HepG2 (cell line): ENCODE measurements around the gene CCDC183. TPM values are rescaled to one million over a fixed set of nuclear protein-coding genes. Genes with fewer than 3 reads are reported as not detected.

ENCODE experiments used
- AKNA ChIP-seq: sonication (generic); formaldehyde crosslinking; IDR thresholded peaks from 2 replicates; pipeline ENCODE4 v1.4.0; 2020; ENCODE audit warnings: missing genetic modification reagents, borderline replicate concordance
- BCLAF1 ChIP-seq: fragments of 450-650 bp; IDR thresholded peaks from 2 replicates; pipeline ENCODE4 v1.6.1; 2017; ENCODE audit warnings: mild to moderate bottlenecking
- CTCF ChIP-seq: sonication (generic); formaldehyde crosslinking; IDR thresholded peaks from 2 replicates; pipeline ENCODE4 v1.5.0; 2020; ENCODE audit warnings: mild to moderate bottlenecking, missing genetic modification reagents, moderate library complexity
- ZNF205 ChIP-seq: IDR thresholded peaks from 2 replicates; pipeline ENCODE4 v1.6.1; 2018; ENCODE audit warnings: missing biosample characterization, missing genetic modification reagents
- ZNF503 ChIP-seq: sonication (generic); formaldehyde crosslinking; IDR thresholded peaks from 2 replicates; pipeline ENCODE4 v1.4.0; 2020; ENCODE audit warnings: missing genetic modification reagents
- ZNF569 ChIP-seq: sonication (generic); formaldehyde crosslinking; IDR thresholded peaks from 2 replicates; pipeline ENCODE4 v1.5.0; 2020; ENCODE audit warnings: mild to moderate bottlenecking, missing genetic modification reagents, moderate library complexity, borderline replicate concordance
- ZNF615 ChIP-seq: sonication (generic); formaldehyde crosslinking; IDR thresholded peaks from 2 replicates; pipeline ENCODE4 v1.5.0; 2020; ENCODE audit warnings: mild to moderate bottlenecking, missing genetic modification reagents, borderline replicate concordance
- ZNF670 ChIP-seq: sonication (generic); formaldehyde crosslinking; IDR thresholded peaks from 2 replicates; pipeline ENCODE4 v1.8.0; 2022; ENCODE audit warnings: mild to moderate bottlenecking, missing genetic modification reagents, borderline replicate concordance
- ZNF687 ChIP-seq: sonication (generic); formaldehyde crosslinking; IDR thresholded peaks from 2 replicates; pipeline ENCODE4 v1.5.1; 2020; ENCODE audit warnings: mild to moderate bottlenecking, missing genetic modification reagents, moderate library complexity
- polyA plus RNA-seq, 8 experiments: library from polyadenylated mRNA; depleted of rRNA in 3 of 8; stranded (reverse) in 7 of 8; unstranded in 1 of 8; fragments of >200 nt; fragmentation: Illumina TruSeq in 4 of 8; extraction: Trizol in 4 of 8; gene quantifications; 2 replicates each; pipeline versions ENCODE4 v1.2.1 to v1.2.3, GENCODE V29; 2011 to 2016; ENCODE audit warnings: low read depth in 4 of 8, missing spikeins in 1 of 8, mixed read lengths in 1 of 8; ENCODE audit not compliant: insufficient read depth in 1 of 8
- total RNA-seq, 5 experiments: library from RNA; depleted of rRNA; stranded (reverse); fragments of >200 nt; fragmentation: Illumina TruSeq; extraction: Trizol; gene quantifications; 2 replicates each; pipeline ENCODE4 v1.2.3, GENCODE V29; 2016; ENCODE audit warnings: low read depth in 1 of 5

CCDC183 gene
- total and polyA plus RNA-seq, 2 of the 13 experiments (the other 11 are each of a cell fraction or from before 2014, with no cell fraction given) = 5.0 to 66.4 TPM

DNA sequence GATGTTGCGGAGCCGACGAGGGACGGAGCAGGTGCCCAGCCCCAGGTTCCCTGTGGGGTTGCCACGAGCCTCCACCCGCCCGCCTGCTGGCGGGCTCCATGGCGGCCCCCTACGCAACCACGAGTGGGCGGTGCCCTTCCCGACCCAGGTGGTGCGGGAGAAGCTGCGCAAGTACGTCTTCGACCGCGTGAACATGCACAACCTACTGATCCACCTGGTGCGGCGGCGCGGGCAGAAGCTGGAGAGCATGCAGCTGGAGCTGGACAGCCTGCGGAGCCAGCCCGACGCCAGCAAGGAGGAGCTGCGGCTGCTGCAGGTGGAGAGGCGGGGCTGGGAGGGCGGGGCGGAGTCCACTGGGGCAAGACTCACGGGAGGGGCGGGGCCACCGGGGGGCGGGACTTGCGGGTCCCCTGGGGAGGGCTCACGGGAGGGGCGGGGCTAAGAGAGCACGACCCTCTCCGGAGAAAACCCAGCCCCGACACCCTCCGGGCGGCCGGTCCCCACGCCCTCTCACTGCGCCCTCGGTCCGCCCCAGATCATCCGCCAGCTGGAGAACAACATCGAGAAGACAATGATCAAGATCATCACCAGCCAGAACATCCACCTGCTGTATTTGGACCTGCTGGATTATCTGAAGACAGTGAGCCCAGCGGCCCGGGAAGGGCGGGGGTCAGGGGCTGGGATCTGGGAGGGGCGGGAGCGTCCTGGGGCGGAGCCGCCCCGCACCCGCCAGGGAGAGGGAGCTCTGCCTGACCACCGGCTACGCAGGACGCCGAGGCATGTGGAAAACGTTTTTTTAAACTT lies 3.9 kb downstream of the CCDC183 start (continued):
- TF ChIP-seq ZNF687 (CRISPR knock-in tag) = peak; percentile 38
- TF ChIP-seq ZNF569 (CRISPR knock-in tag) = no peak
- no peak for TF ChIP-seq ZNF615
- 0 out of 2 replicates have a peak, but pooled peaks have one; percentile 2 for TF ChIP-seq CTCF (CRISPR knock-in tag)
- no peak for TF ChIP-seq BCLAF1
- TF ChIP-seq ZNF503 (CRISPR knock-in tag) = no peak
- TF ChIP-seq ZNF670 (CRISPR knock-in tag) = no peak; the same call in 1 of the 2 replicates
- TF ChIP-seq AKNA = no peak
- no peak for TF ChIP-seq ZNF205 (CRISPR knock-in tag)
